HS-5 (cell line): ENCODE data around the gene UBE2E2.
A peak's percentile ranks its signal among the peaks of the same experiment; 100 is the strongest.

Experiments
- DNase-seq: peaks from one replicate; pipeline ENCODE4 v3.0.0-alpha.2; 2012; ENCODE audit warnings: low read depth

The UBE2E2 gene

GRCh38 chr3:23440416-23441294 is 237.5 kb downstream of the UBE2E2 start:
- no peak for DNase-seq

GRCh38 chr3:23442598-23443383 is 239.7 kb downstream of the UBE2E2 start:
- no peak for DNase-seq

- DNase-seq, result no peak
These were observed 241.3 kb downstream of the UBE2E2 start for GRCh38 chr3:23444386-23444785.

- DNase-seq, result no peak
These were observed 243.2 kb downstream of the UBE2E2 start for GRCh38 chr3:23446301-23446700.

- DNase-seq, result no peak
These were observed 245.9 kb downstream of the UBE2E2 start for GRCh38 chr3:23448998-23449537.

- DNase-seq, result no peak
These were observed 246.9 kb downstream of the UBE2E2 start for GRCh38 chr3:23450051-23450450.

GRCh38 chr3:23450806-23451205 is 247.7 kb downstream of the UBE2E2 start:
- no peak for DNase-seq

- DNase-seq, result no peak
These were observed 249.3 kb downstream of the UBE2E2 start for GRCh38 chr3:23452408-23452807.

- DNase-seq, result peak; percentile 70
These were observed 252.0 kb downstream of the UBE2E2 start for GRCh38 chr3:23455084-23455483.

GRCh38 chr3:23455775-23456174 is 252.6 kb downstream of the UBE2E2 start:
- DNase-seq, result peak; percentile 44

- no peak for DNase-seq
These were observed 254.6 kb downstream of the UBE2E2 start for GRCh38 chr3:23457697-23458096.

- DNase-seq, result no peak
These were observed 256.3 kb downstream of the UBE2E2 start for GRCh38 chr3:23459465-23459864.

GRCh38 chr3:23459889-23460546 is 256.9 kb downstream of the UBE2E2 start:
- DNase-seq, result no peak

GRCh38 chr3:23461069-23461468 is 257.9 kb downstream of the UBE2E2 start:
- DNase-seq, result no peak

GRCh38 chr3:23463791-23464190 is 260.7 kb downstream of the UBE2E2 start:
- no peak for DNase-seq

GRCh38 chr3:23465569-23465968 is 262.4 kb downstream of the UBE2E2 start:
- DNase-seq, result no peak

GRCh38 chr3:23468203-23468602 is 265.1 kb downstream of the UBE2E2 start:
- DNase-seq, result no peak

- no peak for DNase-seq
These were observed 271.6 kb downstream of the UBE2E2 start for GRCh38 chr3:23474580-23475357.

- DNase-seq, result no peak
These were observed 272.3 kb downstream of the UBE2E2 start for GRCh38 chr3:23475446-23475845.

- no peak for DNase-seq
These were observed 275.9 kb downstream of the UBE2E2 start for GRCh38 chr3:23479026-23479425.

- DNase-seq, result no peak
These were observed 276.6 kb downstream of the UBE2E2 start for GRCh38 chr3:23479615-23480328.
